Kidney epithelial cell (primary cell): ENCODE data around the gene CPA4. TPM values are rescaled to one million over a fixed set of nuclear protein-coding genes. Genes with fewer than 3 reads are reported as not detected.

Experiments
- DNase-seq: peaks from one replicate; pipeline ENCODE4 v3.0.0-alpha.2; 2010; ENCODE audit warnings: low read depth
- H3K27me3 ChIP-seq: 2 replicates; pipeline ENCODE4 v1.6.0; 2011; ENCODE audit warnings: low read length; ENCODE audit not compliant: control insufficient read depth, insufficient read depth
- H3K36me3 ChIP-seq: 2 replicates; pipeline ENCODE4 v1.5.1; 2011; ENCODE audit warnings: low read length; ENCODE audit not compliant: control insufficient read depth, insufficient read depth
- H3K4me3 ChIP-seq: 2 replicates; pipeline ENCODE4 v1.5.1; 2011; ENCODE audit warnings: low read depth, mild to moderate bottlenecking, control low read depth, low read length
- total RNA-seq: library from RNA; depleted of rRNA; stranded (reverse); fragments of >200 nt; gene quantifications from 2 replicates; pipeline ENCODE4 v1.2.3, GENCODE V29; 2015
- TF ChIP-seq, protein P1 (sequence below): IDR thresholded peaks from 2 replicates; pipeline ENCODE4 v1.5.1; 2011; ENCODE audit warnings: mild to moderate bottlenecking, moderate library complexity, low read length, control low read depth, inconsistent platforms; ENCODE audit not compliant: insufficient read depth, poor library complexity, severe bottlenecking

CPA4 gene
- total RNA-seq, 1 donor from 2014 or later: 0.25 TPM

- no peak overlapping the region for H3K4me3 ChIP-seq
- TF ChIP-seq, protein P1, sequence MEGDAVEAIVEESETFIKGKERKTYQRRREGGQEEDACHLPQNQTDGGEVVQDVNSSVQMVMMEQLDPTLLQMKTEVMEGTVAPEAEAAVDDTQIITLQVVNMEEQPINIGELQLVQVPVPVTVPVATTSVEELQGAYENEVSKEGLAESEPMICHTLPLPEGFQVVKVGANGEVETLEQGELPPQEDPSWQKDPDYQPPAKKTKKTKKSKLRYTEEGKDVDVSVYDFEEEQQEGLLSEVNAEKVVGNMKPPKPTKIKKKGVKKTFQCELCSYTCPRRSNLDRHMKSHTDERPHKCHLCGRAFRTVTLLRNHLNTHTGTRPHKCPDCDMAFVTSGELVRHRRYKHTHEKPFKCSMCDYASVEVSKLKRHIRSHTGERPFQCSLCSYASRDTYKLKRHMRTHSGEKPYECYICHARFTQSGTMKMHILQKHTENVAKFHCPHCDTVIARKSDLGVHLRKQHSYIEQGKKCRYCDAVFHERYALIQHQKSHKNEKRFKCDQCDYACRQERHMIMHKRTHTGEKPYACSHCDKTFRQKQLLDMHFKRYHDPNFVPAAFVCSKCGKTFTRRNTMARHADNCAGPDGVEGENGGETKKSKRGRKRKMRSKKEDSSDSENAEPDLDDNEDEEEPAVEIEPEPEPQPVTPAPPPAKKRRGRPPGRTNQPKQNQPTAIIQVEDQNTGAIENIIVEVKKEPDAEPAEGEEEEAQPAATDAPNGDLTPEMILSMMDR: no peak
- no peak for DNase-seq
- no peaks in the 10 kb centered on the region for H3K36me3 ChIP-seq
- H3K27me3 ChIP-seq: no peaks in the 10 kb centered on the region
Observed at GRCh38 chr7:130329681-130330080, 36.7 kb downstream of the CPA4 start.

GRCh38 chr7:130332259-130333053, 39.5 kb downstream of the CPA4 start:
- Histone ChIP-seq H3K4me3 (no peak overlapping the region), H3K27me3 (no peaks in the 10 kb centered on the region), H3K36me3 (no peaks in the 10 kb centered on the region)
- DNase-seq: no peak
- TF ChIP-seq, protein P1: no peak

DNA sequence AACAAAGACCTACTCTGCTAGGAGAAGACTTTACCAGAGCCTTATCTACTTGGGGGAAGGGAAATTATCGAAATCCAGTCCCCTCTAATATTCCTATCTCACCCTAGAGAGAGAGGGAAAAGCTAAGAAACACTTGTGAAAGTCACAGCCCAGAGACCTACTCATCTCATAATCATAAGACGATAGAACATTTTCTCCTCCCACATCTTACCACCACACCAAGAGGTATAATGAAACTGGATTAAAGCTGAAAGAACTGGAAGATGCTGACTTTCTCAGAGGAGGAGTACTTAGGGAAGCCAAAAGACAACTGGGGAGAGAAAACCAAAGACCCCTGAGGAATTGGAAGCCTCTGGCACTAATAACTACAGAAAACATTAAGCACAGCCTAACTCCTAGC, 40.9 kb downstream of the CPA4 start:
- no peak overlapping the region for H3K4me3 ChIP-seq
- no peaks in the 10 kb centered on the region for H3K36me3 ChIP-seq
- TF ChIP-seq, protein P1: no peak
- no peak for DNase-seq
- no peaks in the 10 kb centered on the region for H3K27me3 ChIP-seq

DNA sequence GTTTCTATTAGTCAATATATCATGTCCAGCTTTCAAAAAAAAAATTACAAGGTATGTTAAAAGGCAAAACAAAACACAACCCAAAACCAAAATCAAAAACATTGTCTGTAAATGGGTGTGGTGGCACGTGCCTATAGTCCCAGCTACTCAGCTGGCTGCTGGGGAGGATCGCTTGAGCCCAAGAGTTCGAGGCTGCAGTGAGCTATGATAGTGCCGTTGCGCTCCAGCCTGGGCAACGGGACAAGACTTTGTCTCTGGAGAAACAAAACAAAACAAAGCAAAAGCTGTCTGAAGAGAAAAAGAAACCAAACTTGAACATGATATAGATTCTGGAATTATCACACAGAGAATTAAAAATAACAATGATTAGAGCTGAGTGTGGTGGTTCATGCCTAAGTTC, 41.3 kb downstream of the CPA4 start:
- TF ChIP-seq, protein P1: no peak
- H3K27me3 ChIP-seq: no peaks in the 10 kb centered on the region
- no peaks in the 10 kb centered on the region for H3K36me3 ChIP-seq
- DNase-seq: no peak
- no peak overlapping the region for H3K4me3 ChIP-seq

DNA sequence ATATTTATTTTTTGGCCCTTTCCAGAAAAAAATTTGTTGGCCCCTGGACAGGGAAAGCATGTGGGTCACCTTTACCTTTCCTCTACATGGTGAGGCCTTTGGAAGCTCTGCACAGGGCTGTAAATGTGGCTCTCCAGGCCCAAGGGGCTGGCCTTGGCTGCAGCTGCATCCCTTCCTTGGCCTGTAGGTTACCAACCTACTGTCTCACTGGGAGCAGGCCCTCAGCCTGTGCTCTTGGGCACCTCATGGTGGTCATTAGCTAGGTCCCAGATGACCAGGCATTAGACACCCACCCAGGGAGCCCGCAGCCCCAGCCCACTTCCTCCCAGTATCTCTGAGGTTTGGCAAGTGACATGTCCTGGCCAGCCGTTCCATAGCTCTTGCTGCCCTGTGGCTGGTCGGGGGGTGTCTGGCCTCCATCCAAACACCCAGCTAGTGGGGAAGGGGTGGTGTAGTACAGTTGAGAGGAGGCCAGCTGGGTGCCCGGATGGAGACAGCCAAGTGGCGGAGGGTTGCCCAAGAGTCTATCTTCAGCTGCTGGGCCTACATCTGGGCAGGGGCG, 44.5 kb downstream of the CPA4 start:
- no peak for DNase-seq
- Histone ChIP-seq H3K4me3 (no peak overlapping the region), H3K27me3 (no peaks in the 10 kb centered on the region), H3K36me3 (no peaks in the 10 kb centered on the region)
- TF ChIP-seq, protein P1: no peak
